SH-SY5Y (cell line): ENCODE data around the gene CHD3.

ENCODE experiments used
- GATA2 ChIP-seq: IDR thresholded peaks from 2 replicates; pipeline ENCODE4 v1.6.1; 2011; ENCODE audit warnings: mild to moderate bottlenecking, low read depth, low read length
- GATA3 ChIP-seq: IDR thresholded peaks from 2 replicates; pipeline ENCODE4 v1.6.1; 2011; ENCODE audit warnings: low read depth, mild to moderate bottlenecking, low read length, moderate library complexity

DNA sequence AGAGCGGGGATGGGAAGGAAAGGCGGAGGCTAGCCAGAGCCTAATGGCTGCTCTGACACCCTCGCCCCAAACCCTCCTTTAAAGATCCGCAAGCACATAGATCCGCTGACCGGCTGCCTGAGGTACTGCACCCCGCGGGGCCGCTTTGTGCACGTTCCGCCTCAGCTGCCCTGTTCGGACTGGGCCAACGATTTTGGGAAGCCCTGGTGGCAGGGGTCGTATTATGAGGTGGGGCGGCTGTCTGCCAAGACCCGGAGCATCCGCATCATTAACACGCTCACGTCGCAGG lies 30.1 kb upstream of the CHD3 start:
- TF ChIP-seq GATA3 (no peak), GATA2 (no peak)
